ENCODE data around the gene DGKG. TPM values are rescaled to one million over a fixed set of nuclear protein-coding genes. Genes with fewer than 3 reads are reported as not detected.

DGKG gene
- polyA plus RNA-seq, 3 donors, result 4.2 to 9.2 (median 4.3) TPM

DNA sequence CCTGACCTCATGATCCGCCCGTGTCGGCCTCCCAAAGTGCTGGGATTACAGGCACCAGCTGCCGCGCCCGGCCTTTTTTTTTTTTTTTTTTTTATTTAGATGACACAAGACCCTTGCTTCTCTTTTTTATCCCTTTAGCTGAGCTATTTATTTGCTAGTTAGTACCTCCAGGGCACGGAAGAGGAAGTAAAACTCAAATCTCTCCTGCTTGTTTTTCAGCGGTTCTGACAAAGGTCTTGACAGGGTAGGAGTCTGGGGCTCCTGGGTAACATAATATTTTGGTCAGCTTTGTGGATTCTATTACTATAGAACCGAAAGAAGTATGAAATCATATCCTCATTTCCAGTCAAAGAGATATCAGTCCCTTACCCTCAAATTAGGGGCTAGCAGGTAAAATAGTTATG lies 209.1 kb downstream of the DGKG start:
- H3K4me2 ChIP-seq (replicated peaks; ENCODE audit: extremely low read depth, low read length, poor library complexity, severe bottlenecking), result peak overlapping the region; percentile 26

DNA sequence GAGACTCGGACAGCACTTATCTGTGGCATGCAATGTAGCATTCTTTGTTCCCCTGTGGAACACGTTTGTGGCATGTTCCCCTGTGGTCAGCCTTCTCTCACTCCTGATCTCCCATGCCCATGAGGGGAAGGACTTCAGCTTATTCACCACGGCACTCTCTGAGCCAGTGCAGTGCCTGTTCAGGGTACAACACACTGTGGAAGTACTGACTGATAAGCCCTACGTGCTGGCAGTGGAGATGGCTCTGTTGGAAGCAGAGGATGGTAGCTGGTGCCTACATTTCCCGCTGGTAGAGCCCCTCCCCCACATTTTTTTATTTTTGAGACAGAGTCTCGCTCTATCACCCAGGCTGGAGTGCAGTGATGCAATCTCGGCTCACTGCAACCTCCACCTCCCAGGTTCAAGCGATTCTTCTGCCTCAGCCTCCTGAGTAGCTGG lies 209.7 kb downstream of the DGKG start:
- 40% methylated on average over 3 of the region's 8 CpGs for WGBS (ENCODE audit: insufficient coverage)
- intact Hi-C loops (cut with micrococcal nuclease), result loop anchor here (5.0 kb wide), 2 partner anchors 35 to 45 kb away; partner anchors contain the start of gene ETV5 (in 1 of the 2)
- peaks cover 34% of the 10 kb centered on the region for H4K20me1 ChIP-seq (ENCODE audit: insufficient read depth, low read length)
- no peak overlapping the region for H2AFZ ChIP-seq (ENCODE audit: insufficient read depth, low read depth, low read length, poor library complexity, severe bottlenecking)
- H3K4me1 ChIP-seq (ENCODE audit: control insufficient read depth in 1 of 2, insufficient read depth in 2 of 2, low read length in 2 of 2), result peaks cover 39 to 45% of the 10 kb centered on the region in 2 donors
- H3K79me2 ChIP-seq (ENCODE audit: insufficient read depth, low read length), result no peaks in the 10 kb centered on the region
- no peak overlapping the region for H3K9ac ChIP-seq (ENCODE audit: insufficient read depth, low read length, poor library complexity, severe bottlenecking)
- peaks cover 54 to 60% of the 10 kb centered on the region in 2 donors for H3K36me3 Mint-ChIP-seq
- H3K27ac Mint-ChIP-seq, result peak overlapping the region in 6 of 7 donors; percentile 57 to 89 (median 83)
- no peak overlapping the region for H3K27ac ChIP-seq (ENCODE audit: low read depth in 1 of 2, low read length in 2 of 2)
- H3K27me3 Mint-ChIP-seq (ENCODE audit: low read depth in 3 of 3), result peaks cover 7 to 22% (median 15%) of the 10 kb centered on the region in 3 donors
- H3K36me3 ChIP-seq (replicated peaks in 1 of 2; ENCODE audit: control insufficient read depth in 1 of 2, insufficient read depth in 2 of 2, low read length in 2 of 2), result peaks cover 25 to 53% of the 10 kb centered on the region in 2 donors
- H3K9me3 ChIP-seq (replicated peaks in 1 of 2; ENCODE audit: control insufficient read depth in 1 of 2, insufficient read depth in 1 of 2, low read length in 2 of 2), result no peaks in the 10 kb centered on the region
- no peaks in the 10 kb centered on the region for H3K27me3 ChIP-seq (ENCODE audit: control insufficient read depth in 2 of 2, insufficient read depth in 2 of 2, low read length in 2 of 2)
- TF ChIP-seq, protein P1, sequence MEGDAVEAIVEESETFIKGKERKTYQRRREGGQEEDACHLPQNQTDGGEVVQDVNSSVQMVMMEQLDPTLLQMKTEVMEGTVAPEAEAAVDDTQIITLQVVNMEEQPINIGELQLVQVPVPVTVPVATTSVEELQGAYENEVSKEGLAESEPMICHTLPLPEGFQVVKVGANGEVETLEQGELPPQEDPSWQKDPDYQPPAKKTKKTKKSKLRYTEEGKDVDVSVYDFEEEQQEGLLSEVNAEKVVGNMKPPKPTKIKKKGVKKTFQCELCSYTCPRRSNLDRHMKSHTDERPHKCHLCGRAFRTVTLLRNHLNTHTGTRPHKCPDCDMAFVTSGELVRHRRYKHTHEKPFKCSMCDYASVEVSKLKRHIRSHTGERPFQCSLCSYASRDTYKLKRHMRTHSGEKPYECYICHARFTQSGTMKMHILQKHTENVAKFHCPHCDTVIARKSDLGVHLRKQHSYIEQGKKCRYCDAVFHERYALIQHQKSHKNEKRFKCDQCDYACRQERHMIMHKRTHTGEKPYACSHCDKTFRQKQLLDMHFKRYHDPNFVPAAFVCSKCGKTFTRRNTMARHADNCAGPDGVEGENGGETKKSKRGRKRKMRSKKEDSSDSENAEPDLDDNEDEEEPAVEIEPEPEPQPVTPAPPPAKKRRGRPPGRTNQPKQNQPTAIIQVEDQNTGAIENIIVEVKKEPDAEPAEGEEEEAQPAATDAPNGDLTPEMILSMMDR (IDR thresholded peaks at IDR 0.05), result no peak
- H3K4me2 ChIP-seq (replicated peaks; ENCODE audit: extremely low read depth, low read length, poor library complexity, severe bottlenecking), result peak overlapping the region; percentile 26
- DNase-seq, result peak; percentile 4 to 8 (median 5)
- peaks cover 47% of the 10 kb centered on the region for H3K4me1 Mint-ChIP-seq
- peak overlapping the region in 1 of 3 experiments; percentile 21 for H3K4me3 ChIP-seq (replicated peaks in 1 of 3; ENCODE audit: low read depth in 2 of 3, low read length in 3 of 3)
- H3K9me3 Mint-ChIP-seq, result peaks cover 0 to 4% (median 0%) of the 10 kb centered on the region in 7 donors
- no peak overlapping the region for H3K4me3 Mint-ChIP-seq

More for the DNA sequence above, 209.1 kb downstream of the DGKG start:
- DNase-seq, result peak; percentile 77 to 89 (median 82)
- no peaks in the 10 kb centered on the region for H3K79me2 ChIP-seq (ENCODE audit: insufficient read depth, low read length)
- Mint-ChIP-seq H3K27me3 (ENCODE audit: low read depth in 3 of 3) (peaks cover 7 to 21% (median 14%) of the 10 kb centered on the region in 3 donors), H3K36me3 (peaks cover 50 to 59% of the 10 kb centered on the region in 2 donors), H3K27ac (peak overlapping the region; percentile 72 to 89 (median 87)), H3K9me3 (peaks cover 0 to 4% (median 0%) of the 10 kb centered on the region in 7 donors), H3K4me3 (no peak overlapping the region), H3K4me1 (peaks cover 45% of the 10 kb centered on the region)
- H3K9me3 ChIP-seq (replicated peaks in 1 of 2; ENCODE audit: control insufficient read depth in 1 of 2, insufficient read depth in 1 of 2, low read length in 2 of 2), result no peaks in the 10 kb centered on the region
- no peaks in the 10 kb centered on the region for H3K27me3 ChIP-seq (ENCODE audit: control insufficient read depth in 2 of 2, insufficient read depth in 2 of 2, low read length in 2 of 2)
- H4K20me1 ChIP-seq (ENCODE audit: insufficient read depth, low read length), result peaks cover 32% of the 10 kb centered on the region
- 0% methylated on average over 1 of the region's 9 CpGs for WGBS (ENCODE audit: insufficient coverage)
- no peak overlapping the region for H3K4me3 ChIP-seq (replicated peaks in 1 of 3; ENCODE audit: low read depth in 2 of 3, low read length in 3 of 3)
- H2AFZ ChIP-seq (ENCODE audit: insufficient read depth, low read depth, low read length, poor library complexity, severe bottlenecking), result no peak overlapping the region
- H3K27ac ChIP-seq (ENCODE audit: low read depth in 1 of 2, low read length in 2 of 2), result peak overlapping the region in 1 of 2 donors; percentile 53
- intact Hi-C loops (cut with micrococcal nuclease), result loop anchor here (5.0 kb wide), 2 partner anchors 36 to 46 kb away; partner anchors contain the start of gene ETV5 (in 1 of the 2)
- TF ChIP-seq, protein P1 (IDR thresholded peaks at IDR 0.05), result no peak
- H3K9ac ChIP-seq (ENCODE audit: insufficient read depth, low read length, poor library complexity, severe bottlenecking), result no peak overlapping the region
- H3K4me1 ChIP-seq (ENCODE audit: control insufficient read depth in 1 of 2, insufficient read depth in 2 of 2, low read length in 2 of 2), result peaks cover 39 to 45% of the 10 kb centered on the region in 2 donors
- H3K36me3 ChIP-seq (replicated peaks in 1 of 2; ENCODE audit: control insufficient read depth in 1 of 2, insufficient read depth in 2 of 2, low read length in 2 of 2), result peaks cover 25 to 52% of the 10 kb centered on the region in 2 donors
